Right lobe of liver (tissue), 6 donors: ENCODE results near the gene ACTRT3. TPM values are rescaled to one million over a fixed set of nuclear protein-coding genes. Genes with fewer than 3 reads are reported as not detected.

Experiments
- ATAC-seq, 4 donors: fragments of 200-7000 bp; cut with Tn5 transposase; one replicate each; pipeline ENCODE4 v1.9.1; 2020; ENCODE audit warnings: mild to moderate bottlenecking in 4 of 4, moderate library complexity in 4 of 4
- DNase-seq, 3 donors: peaks; one replicate each; pipeline ENCODE4 v3.0.0-alpha.2; 2020
- H3K27ac ChIP-seq, 3 donors: fragments of 200-600 bp; one replicate each; pipeline ENCODE4 v1.8.0; 2022
- H3K27me3 ChIP-seq, 2 donors: fragments of 200-600 bp; one replicate each; pipeline ENCODE4 v1.8.0; 2022
- H3K36me3 ChIP-seq, 4 donors: fragments of 200-600 bp; sonication (generic) in 1 of 4; one replicate each; pipeline versions ENCODE4 v1.5.1 to v1.8.0; 2017 to 2022; ENCODE audit warnings: control low read depth in 1 of 4
- H3K4me1 ChIP-seq, 4 donors: fragments of 200-600 bp; sonication (generic) in 1 of 4; one replicate each; pipeline versions ENCODE4 v1.5.1 to v1.8.0; 2017 to 2022; ENCODE audit warnings: control low read depth in 1 of 4
- H3K4me3 ChIP-seq, 3 donors: fragments of 200-600 bp; one replicate each; pipeline ENCODE4 v1.8.0; 2022
- H3K9me3 ChIP-seq, 4 donors: fragments of 200-600 bp; sonication (generic) in 1 of 4; one replicate each; pipeline versions ENCODE4 v1.5.1 to v1.8.0; 2017 to 2022; ENCODE audit warnings: control low read depth in 1 of 4
- CTCF ChIP-seq, 4 donors: fragments of 200-600 bp in 3 of 4; fragments of 450-650 bp in 1 of 4; IDR thresholded peaks; one replicate each; pipeline versions ENCODE4 v1.5.1 to v1.8.0; 2016 to 2022; ENCODE audit warnings: antibody characterized with exemption in 4 of 4, mild to moderate bottlenecking in 2 of 4
- POLR2A ChIP-seq: fragments of 450-650 bp; IDR thresholded peaks from one replicate; pipeline ENCODE4 v1.6.1; 2017; ENCODE audit warnings: antibody characterized with exemption, mild to moderate bottlenecking
- WGBS: methylation state at CpG from one replicate; pipeline ENCODE4 v1.1.6; 2018; ENCODE audit warnings: low coverage, low lambda C conversion rate; ENCODE audit not compliant: insufficient coverage; ENCODE audit errors: missing lambda C conversion rate; 5-methylcytosine and 5-hydroxymethylcytosine counted together
- intact Hi-C, 2 donors: fragments of 100-400 bp; cut with DNase I; formaldehyde crosslinking; loops; one replicate each; pipeline versions ENCODE4 v1.11.2 to v1.14.1; 2022
- total RNA-seq, 6 experiments: library from RNA; depleted of rRNA in 2 of 6; stranded (reverse); fragments of >200 nt in 2 of 6; fragmentation: NEBNext Ultra II Directional in 3 of 6; extraction: Animal tissue kit (Norgen Biotek cat#: 25700) in 3 of 6; gene quantifications; one replicate each; pipeline versions ENCODE4 v1.1.0 to v1.2.4, GENCODE V29; 2016 to 2023
- donor health status: DM: no; HTN: yes; CAD: no.
- donor health status: DM: no; HTN: no; CAD: no.
- donor health status: DM: no; HTN: no; CAD: no.
- donor health status: DM: no; HTN: yes; CAD: no.
- donor health status: DM: no; HTN: yes; CAD: no.

Gene ACTRT3
- total RNA-seq, 6 experiments from 2014 or later = 1.1 to 2.3 (median 1.6) TPM

GRCh38 chr3:169771497-169772304, 2.3 kb upstream of the ACTRT3 start:
- TF ChIP-seq CTCF (IDR thresholded peaks at IDR 0.05) = no peak
- no peak for TF ChIP-seq POLR2A
- ATAC-seq (peak in 3 of 4 donors; percentile 25 to 37 (median 31)), DNase-seq (peak in 2 of 3 donors; percentile 35 to 38)
- no peaks in the 10 kb centered on the region for H3K9me3 ChIP-seq
- H3K4me1 ChIP-seq = peaks cover 0 to 19% (median 5%) of the 10 kb centered on the region in 4 donors
- peak overlapping the region; percentile 96 to 99 (median 99) for H3K27ac ChIP-seq
- WGBS = under 1% methylated on average over 27 of the region's 27 CpGs
- intact Hi-C loops = no loop called here
- H3K4me3 ChIP-seq = peak overlapping the region; percentile 70 to 92 (median 79)
- peaks cover 0 to 16% (median 0%) of the 10 kb centered on the region in 4 donors for H3K36me3 ChIP-seq
- H3K27me3 ChIP-seq = no peaks in the 10 kb centered on the region

GRCh38 chr3:169764882-169765612, 4.3 kb downstream of the ACTRT3 start, which contains the start of gene TERC:
TERC (minus strand) TSS chr3:169765060.
- no peaks in the 10 kb centered on the region for H3K4me1 ChIP-seq
- WGBS = 9% methylated on average over 21 of the region's 42 CpGs
- H3K9me3 ChIP-seq = no peaks in the 10 kb centered on the region
- ATAC-seq (peak; percentile 88 to 95 (median 92)), DNase-seq (peak; percentile 93 to 95 (median 95))
- H3K4me3 ChIP-seq = peak within 1 kb of the TSS; percentile 67 to 90 (median 69)
- peak; percentile 99 for TF ChIP-seq POLR2A
- no peak for TF ChIP-seq CTCF (IDR thresholded peaks at IDR 0.05)
- peak within 1 kb of the TSS; percentile 93 to 94 (median 93) for H3K27ac ChIP-seq
- H3K27me3 ChIP-seq = no peaks in the 10 kb centered on the region
- intact Hi-C loops = no loop called here
- no peaks in the 10 kb centered on the region for H3K36me3 ChIP-seq

- no peaks in the 10 kb centered on the region for H3K36me3 ChIP-seq
- ATAC-seq = peak; percentile 44 to 63 (median 55)
- peak overlapping the region; percentile 93 to 94 (median 93) for H3K27ac ChIP-seq
- intact Hi-C loops = no loop called here
- TF ChIP-seq POLR2A = no peak
- no peak for TF ChIP-seq CTCF (IDR thresholded peaks at IDR 0.05)
- no peaks in the 10 kb centered on the region for H3K27me3 ChIP-seq
- peak overlapping the region; percentile 67 to 90 (median 69) for H3K4me3 ChIP-seq
- H3K4me1 ChIP-seq = no peaks in the 10 kb centered on the region
- peak; percentile 61 to 77 (median 72) for DNase-seq
- WGBS = under 1% methylated on average over 22 of the region's 46 CpGs
- H3K9me3 ChIP-seq = no peaks in the 10 kb centered on the region
Observed at GRCh38 chr3:169764312-169764881, 5.0 kb downstream of the ACTRT3 start.

GRCh38 chr3:169760479-169760878, 8.9 kb downstream of the ACTRT3 start:
- intact Hi-C loops = no loop called here
- TF ChIP-seq POLR2A = no peak
- no peak for TF ChIP-seq CTCF (IDR thresholded peaks at IDR 0.05)
- WGBS = 68% methylated on average over 3 of the region's 4 CpGs
- no peaks in the 10 kb centered on the region for H3K4me1 ChIP-seq
- ATAC-seq = no peak
- H3K36me3 ChIP-seq = no peaks in the 10 kb centered on the region
- no peak for DNase-seq
- H3K4me3 ChIP-seq = no peak overlapping the region
- H3K27me3 ChIP-seq = no peaks in the 10 kb centered on the region
- H3K9me3 ChIP-seq = no peaks in the 10 kb centered on the region
- no peak overlapping the region for H3K27ac ChIP-seq
